WTC11 (cell line): Measurements from ENCODE around the gene LAPTM4A. TPM values are rescaled to one million over a fixed set of nuclear protein-coding genes. Genes with fewer than 3 reads are reported as not detected.

ENCODE experiments used
- ATAC-seq: fragments of 200-7000 bp; cut with Tn5 transposase; 2 replicates; pipeline ENCODE4 v1.10.0; 2021; ENCODE audit warnings: mild to moderate bottlenecking, moderate library complexity
- CTCF ChIA-PET: fragments of 300-600 bp; sonication (Branson Sonifier 250); formaldehyde crosslinking; loops from one replicate; lab custom pipeline; 2021; ENCODE audit warnings: antibody characterized with exemption; lab: Charles Lee
- POLR2A ChIA-PET: fragments of 350-600 bp; sonication (Branson Sonifier 250); formaldehyde crosslinking; loops from one replicate; lab custom pipeline; 2021; ENCODE audit warnings: antibody characterized with exemption; lab: Charles Lee
- DNase-seq: peaks from one replicate; pipeline ENCODE4 v3.0.0; 2021; ENCODE audit warnings: low spot score
- H3K27ac Mint-ChIP-seq: 2 replicates; pipeline ENCODE4 v1.8.0; 2021; ENCODE audit warnings: mixed read lengths
- H3K27me3 Mint-ChIP-seq: 2 replicates; pipeline ENCODE4 v1.8.0; 2021; ENCODE audit warnings: low read depth, mild to moderate bottlenecking, moderate library complexity, mixed read lengths
- H3K36me3 Mint-ChIP-seq: 2 replicates; pipeline ENCODE4 v1.8.0; 2021; ENCODE audit warnings: mixed read lengths
- H3K4me1 Mint-ChIP-seq: 2 replicates; pipeline ENCODE4 v1.8.0; 2022; ENCODE audit warnings: mixed read lengths
- H3K4me3 Mint-ChIP-seq: 2 replicates; pipeline ENCODE4 v1.8.0; 2021; ENCODE audit warnings: mild to moderate bottlenecking, moderate library complexity, mixed read lengths
- H3K9me3 Mint-ChIP-seq: 2 replicates; pipeline ENCODE4 v1.8.0; 2021; ENCODE audit warnings: mixed read lengths
- ESRRA ChIP-seq: sonication (generic); formaldehyde crosslinking; IDR thresholded peaks from 2 replicates; pipeline ENCODE4 v1.8.1; 2022; ENCODE audit warnings: mild to moderate bottlenecking, missing genetic modification reagents, borderline replicate concordance
- ETV6 ChIP-seq: sonication (generic); formaldehyde crosslinking; IDR thresholded peaks from 2 replicates; pipeline ENCODE4 v1.8.1; 2022; ENCODE audit warnings: mild to moderate bottlenecking, missing genetic modification reagents
- GABPB1 ChIP-seq: sonication (generic); formaldehyde crosslinking; IDR thresholded peaks from 2 replicates; pipeline ENCODE4 v1.8.1; 2023; ENCODE audit warnings: mild to moderate bottlenecking, missing genetic modification reagents
- GRHL2 ChIP-seq: fragments of 250-450 bp; sonication (Bioruptor Pico); IDR thresholded peaks from 2 replicates; pipeline ENCODE4 v1.8.0; 2022; ENCODE audit warnings: mild to moderate bottlenecking, moderate library complexity; ENCODE audit not compliant: insufficient replicate concordance, severe bottlenecking
- HMGA2 ChIP-seq: fragments of 250-450 bp; sonication (Bioruptor Pico); IDR thresholded peaks from 2 replicates; pipeline ENCODE4 v1.4.0; 2021; ENCODE audit warnings: mild to moderate bottlenecking, moderate library complexity
- NFATC4 ChIP-seq: fragments of 250-450 bp; sonication (Bioruptor Pico); IDR thresholded peaks from 2 replicates; pipeline ENCODE4 v1.9.0; 2021; ENCODE audit warnings: mild to moderate bottlenecking
- NR2C2 ChIP-seq: sonication (generic); formaldehyde crosslinking; IDR thresholded peaks from 2 replicates; pipeline ENCODE4 v1.8.0; 2022; ENCODE audit warnings: mild to moderate bottlenecking, missing genetic modification reagents
- NR3C1 ChIP-seq: sonication (generic); formaldehyde crosslinking; conservative IDR thresholded peaks from 2 replicates; pipeline ENCODE4 v1.8.1; 2023; ENCODE audit warnings: low read depth, mild to moderate bottlenecking, missing genetic modification reagents
- SOX15 ChIP-seq: fragments of 250-450 bp; sonication (Bioruptor Pico); IDR thresholded peaks from 2 replicates; pipeline ENCODE4 v1.9.0; 2021; ENCODE audit warnings: mild to moderate bottlenecking
- TCF7 ChIP-seq: sonication (generic); formaldehyde crosslinking; IDR thresholded peaks from 2 replicates; pipeline ENCODE4 v1.8.0; 2022; ENCODE audit warnings: mild to moderate bottlenecking, low read depth, missing genetic modification reagents, moderate library complexity
- TEAD4 ChIP-seq: sonication (generic); formaldehyde crosslinking; IDR thresholded peaks from 2 replicates; pipeline ENCODE4 v1.8.0; 2022; ENCODE audit warnings: mild to moderate bottlenecking, missing genetic modification reagents
- total RNA-seq: library from RNA; stranded (reverse); gene quantifications from 3 replicates; pipeline ENCODE4 v1.2.3, GENCODE V29; 2021
- TF ChIP-seq, protein P1 (sequence below): fragments of 200-600 bp; IDR thresholded peaks from 2 replicates; pipeline ENCODE4 v1.8.0; 2022; ENCODE audit warnings: antibody characterized with exemption
- TF ChIP-seq, protein P2 (sequence below): sonication (generic); formaldehyde crosslinking; IDR thresholded peaks from 2 replicates; pipeline ENCODE4 v1.8.1; 2023; ENCODE audit warnings: mild to moderate bottlenecking, missing genetic modification reagents, moderate library complexity
- TF ChIP-seq, protein P3 (sequence below): sonication (generic); formaldehyde crosslinking; IDR thresholded peaks from 2 replicates; pipeline ENCODE4 v1.8.1; 2023; ENCODE audit warnings: mild to moderate bottlenecking, missing genetic modification reagents
- TF ChIP-seq, protein P4 (sequence below): sonication (generic); formaldehyde crosslinking; IDR thresholded peaks from 2 replicates; pipeline ENCODE4 v1.8.0; 2023; ENCODE audit warnings: missing genetic modification reagents, mild to moderate bottlenecking, borderline replicate concordance

Gene LAPTM4A
- total RNA-seq, 1 experiment from 2014 or later = 163 TPM

DNA sequence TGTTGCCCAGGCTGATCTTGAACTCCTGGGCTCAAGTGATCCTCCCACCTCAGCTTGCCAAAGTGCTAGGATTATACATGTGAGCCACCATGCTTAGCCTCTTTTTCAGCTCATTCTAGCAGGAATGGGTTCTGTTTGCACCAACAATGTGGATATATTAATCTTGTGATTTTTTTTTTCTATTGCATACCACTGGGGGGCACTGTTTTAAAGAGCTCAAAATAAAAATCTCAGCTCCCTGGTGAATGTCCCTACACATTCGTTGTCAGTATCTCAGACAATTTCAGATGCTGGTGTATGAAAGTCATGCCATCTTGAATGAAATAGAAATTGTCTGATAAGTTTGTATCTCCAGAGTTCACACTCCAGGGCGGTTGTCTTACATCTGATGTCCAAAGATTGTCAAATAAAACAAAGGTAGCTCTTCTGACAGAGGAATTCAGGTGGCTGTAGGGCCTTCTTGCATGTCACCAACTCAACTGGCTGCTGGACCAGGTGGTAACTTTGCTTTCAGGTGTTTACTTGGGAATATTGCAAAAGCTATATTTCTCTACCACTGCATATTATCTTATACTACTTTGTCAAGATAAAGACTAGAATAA lies 35.8 kb downstream of the LAPTM4A start:
- peaks cover 12% of the 10 kb centered on the region for H3K36me3 Mint-ChIP-seq
- no peak overlapping the region for H3K27ac Mint-ChIP-seq
- peaks cover 38% of the 10 kb centered on the region for H3K27me3 Mint-ChIP-seq
- TF ChIP-seq GRHL2 (CRISPR knock-in tag) (no peak), NFATC4 (CRISPR knock-in tag) (no peak), NR2C2 (CRISPR knock-in tag) (no peak), SOX15 (CRISPR knock-in tag) (no peak)
- TF ChIP-seq, protein P1, sequence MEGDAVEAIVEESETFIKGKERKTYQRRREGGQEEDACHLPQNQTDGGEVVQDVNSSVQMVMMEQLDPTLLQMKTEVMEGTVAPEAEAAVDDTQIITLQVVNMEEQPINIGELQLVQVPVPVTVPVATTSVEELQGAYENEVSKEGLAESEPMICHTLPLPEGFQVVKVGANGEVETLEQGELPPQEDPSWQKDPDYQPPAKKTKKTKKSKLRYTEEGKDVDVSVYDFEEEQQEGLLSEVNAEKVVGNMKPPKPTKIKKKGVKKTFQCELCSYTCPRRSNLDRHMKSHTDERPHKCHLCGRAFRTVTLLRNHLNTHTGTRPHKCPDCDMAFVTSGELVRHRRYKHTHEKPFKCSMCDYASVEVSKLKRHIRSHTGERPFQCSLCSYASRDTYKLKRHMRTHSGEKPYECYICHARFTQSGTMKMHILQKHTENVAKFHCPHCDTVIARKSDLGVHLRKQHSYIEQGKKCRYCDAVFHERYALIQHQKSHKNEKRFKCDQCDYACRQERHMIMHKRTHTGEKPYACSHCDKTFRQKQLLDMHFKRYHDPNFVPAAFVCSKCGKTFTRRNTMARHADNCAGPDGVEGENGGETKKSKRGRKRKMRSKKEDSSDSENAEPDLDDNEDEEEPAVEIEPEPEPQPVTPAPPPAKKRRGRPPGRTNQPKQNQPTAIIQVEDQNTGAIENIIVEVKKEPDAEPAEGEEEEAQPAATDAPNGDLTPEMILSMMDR = peak; percentile 38
- TF ChIP-seq, protein P2, sequence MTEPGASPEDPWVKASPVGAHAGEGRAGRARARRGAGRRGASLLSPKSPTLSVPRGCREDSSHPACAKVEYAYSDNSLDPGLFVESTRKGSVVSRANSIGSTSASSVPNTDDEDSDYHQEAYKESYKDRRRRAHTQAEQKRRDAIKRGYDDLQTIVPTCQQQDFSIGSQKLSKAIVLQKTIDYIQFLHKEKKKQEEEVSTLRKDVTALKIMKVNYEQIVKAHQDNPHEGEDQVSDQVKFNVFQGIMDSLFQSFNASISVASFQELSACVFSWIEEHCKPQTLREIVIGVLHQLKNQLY (CRISPR knock-in tag) = no peak
- TF ChIP-seq, all 79 proteins: peak for 1
- Mint-ChIP-seq H3K9me3 (peaks cover 22% of the 10 kb centered on the region), H3K4me1 (peaks cover 15% of the 10 kb centered on the region), H3K4me3 (no peak overlapping the region)
- ATAC-seq = no peak
- no peak for DNase-seq
- ChIA-PET CTCF (interaction anchor here (0.5 to 3.7 kb wide), 60 partner anchors 8 to 387 kb away, joined by 3 to 62 read pairs (median 5); partner anchors contain the start of genes LAPTM4A, SDC1 and WDR35), POLR2A (interaction anchor here (1.2 kb wide), 1 partner anchor 36 kb away, joined by 8 read pairs; the partner anchor contains the start of gene LAPTM4A)

DNA sequence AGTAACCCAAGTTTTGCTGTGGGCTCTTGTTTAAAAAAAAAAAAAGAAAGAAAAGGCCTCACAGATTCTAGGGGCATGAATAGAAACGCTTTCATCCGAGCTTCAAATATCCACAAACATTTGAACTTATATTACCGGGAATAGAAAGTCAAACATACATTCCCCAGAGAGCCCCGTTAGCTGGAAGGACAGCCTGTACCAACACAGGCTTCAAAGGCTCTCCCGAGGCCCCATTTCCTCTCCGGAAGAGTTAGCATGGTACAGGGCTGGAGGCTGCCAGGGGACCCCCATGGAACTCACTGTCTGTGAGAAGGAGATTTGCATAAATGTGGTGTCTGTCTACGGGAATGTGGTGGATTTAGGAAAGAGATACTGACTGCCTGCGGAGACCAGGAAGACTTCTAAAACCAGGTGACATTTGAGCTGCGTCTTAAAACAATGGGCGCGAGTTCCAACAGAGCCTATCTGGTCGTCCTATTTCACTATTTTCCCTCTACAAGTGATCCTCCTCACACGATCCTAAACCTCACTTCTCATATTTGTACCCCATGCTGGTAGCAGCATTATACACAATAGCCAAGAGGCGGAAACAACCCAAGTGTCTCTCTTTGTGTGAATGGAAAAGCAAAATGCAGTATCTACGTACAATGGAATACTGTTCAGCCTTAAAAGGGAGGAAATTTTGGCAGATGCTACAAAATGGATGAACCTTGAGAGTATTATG lies 38.1 kb downstream of the LAPTM4A start:
- ATAC-seq = peak; percentile 38
- Mint-ChIP-seq H3K27me3 (peaks cover 42% of the 10 kb centered on the region), H3K9me3 (peaks cover 7% of the 10 kb centered on the region), H3K36me3 (peaks cover 3% of the 10 kb centered on the region; the same call in 1 of the 2 replicates), H3K27ac (no peak overlapping the region), H3K4me3 (peak overlapping the region; percentile 79), H3K4me1 (peaks cover 15% of the 10 kb centered on the region)
- TF ChIP-seq HMGA2 (CRISPR knock-in tag) = no peak
- CTCF ChIA-PET = interaction anchor here (0.7 to 2.8 kb wide), 7 partner anchors 13 to 221 kb away, joined by 3 to 11 read pairs (median 9); partner anchors contain the start of genes LAPTM4A and SDC1
- POLR2A ChIA-PET = interaction anchor here (0.6 to 2.3 kb wide), 5 partner anchors 23 to 324 kb away, joined by 3 to 9 read pairs (median 3); partner anchors contain the start of genes LAPTM4A and WDR35
- no peak for DNase-seq

DNA sequence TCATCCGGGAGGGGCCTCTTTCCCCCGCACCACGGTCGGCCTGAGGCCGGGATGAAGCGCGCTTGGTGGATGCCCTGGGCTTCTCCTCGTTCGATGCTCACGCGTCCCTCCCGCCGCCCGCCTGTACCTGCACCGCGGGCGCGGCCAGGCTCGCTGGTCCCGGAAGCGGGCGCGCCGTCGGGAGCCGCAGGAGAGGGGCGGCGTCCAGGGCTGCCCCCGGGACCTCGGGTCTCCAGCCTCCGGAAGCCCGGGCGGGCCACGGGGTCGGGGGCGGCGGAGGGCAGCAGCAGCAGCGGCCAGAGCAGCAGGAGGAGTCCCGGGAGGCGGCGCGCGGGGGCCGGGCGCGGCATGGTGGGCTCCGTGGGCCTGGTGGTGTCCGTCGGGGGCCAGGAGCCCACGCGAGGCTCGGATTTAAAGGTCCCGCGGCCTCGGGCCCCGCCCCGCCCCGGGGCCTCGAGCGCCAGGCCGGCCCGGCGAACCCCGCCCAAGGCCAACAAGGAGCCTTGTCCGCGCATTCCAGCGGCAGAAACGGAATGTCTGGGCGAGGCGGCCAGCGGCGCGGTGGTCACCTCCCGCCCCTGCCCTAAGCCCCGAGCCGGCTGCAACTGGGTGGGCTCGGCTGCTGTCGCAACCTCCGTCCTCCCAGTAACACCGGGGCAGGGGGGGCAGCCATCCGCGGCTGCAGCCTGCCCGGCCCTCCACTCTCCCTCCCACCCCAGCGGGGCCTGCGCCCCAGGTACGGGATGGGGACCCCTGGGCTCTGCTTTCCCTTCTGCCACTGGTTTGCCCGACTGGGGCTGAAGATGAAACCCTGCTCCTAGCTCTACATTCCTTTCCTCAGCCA lies 38.9 kb downstream of the LAPTM4A start, which contains the start of gene MATN3:
TSS of gene MATN3 (minus strand) at position 387 of the 844 bp plus-strand sequence. CDS start at position 350, 37 bp downstream.
- Mint-ChIP-seq H3K4me3 (peak within 1 kb of the TSS; percentile 79), H3K36me3 (peaks cover 3% of the 10 kb centered on the region; the same call in 1 of the 2 replicates), H3K4me1 (peaks cover 15% of the 10 kb centered on the region), H3K27ac (no peak within 1 kb of the TSS), H3K27me3 (peaks cover 42% of the 10 kb centered on the region), H3K9me3 (peaks cover 7% of the 10 kb centered on the region)
- POLR2A ChIA-PET = interaction anchor here (0.6 to 2.3 kb wide), 4 partner anchors 23 to 325 kb away, joined by 3 to 9 read pairs (median 4); partner anchors contain the start of genes LAPTM4A and WDR35
- CTCF ChIA-PET = interaction anchor here (0.6 to 2.8 kb wide), 9 partner anchors 13 to 221 kb away, joined by 3 to 11 read pairs (median 4); partner anchors contain the start of genes LAPTM4A, SDC1 and WDR35
- ATAC-seq = peak; percentile 75
- DNase-seq = peak; percentile 77
- TF ChIP-seq, protein P3, sequence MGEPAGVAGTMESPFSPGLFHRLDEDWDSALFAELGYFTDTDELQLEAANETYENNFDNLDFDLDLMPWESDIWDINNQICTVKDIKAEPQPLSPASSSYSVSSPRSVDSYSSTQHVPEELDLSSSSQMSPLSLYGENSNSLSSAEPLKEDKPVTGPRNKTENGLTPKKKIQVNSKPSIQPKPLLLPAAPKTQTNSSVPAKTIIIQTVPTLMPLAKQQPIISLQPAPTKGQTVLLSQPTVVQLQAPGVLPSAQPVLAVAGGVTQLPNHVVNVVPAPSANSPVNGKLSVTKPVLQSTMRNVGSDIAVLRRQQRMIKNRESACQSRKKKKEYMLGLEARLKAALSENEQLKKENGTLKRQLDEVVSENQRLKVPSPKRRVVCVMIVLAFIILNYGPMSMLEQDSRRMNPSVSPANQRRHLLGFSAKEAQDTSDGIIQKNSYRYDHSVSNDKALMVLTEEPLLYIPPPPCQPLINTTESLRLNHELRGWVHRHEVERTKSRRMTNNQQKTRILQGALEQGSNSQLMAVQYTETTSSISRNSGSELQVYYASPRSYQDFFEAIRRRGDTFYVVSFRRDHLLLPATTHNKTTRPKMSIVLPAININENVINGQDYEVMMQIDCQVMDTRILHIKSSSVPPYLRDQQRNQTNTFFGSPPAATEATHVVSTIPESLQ (CRISPR knock-in tag) = no peak
- TF ChIP-seq NR2C2 (CRISPR knock-in tag) (no peak), GABPB1 (CRISPR knock-in tag) (peak; percentile 36; the same call in 1 of the 2 replicates), ESRRA (CRISPR knock-in tag) (no peak), NR3C1 (no peak), TCF7 (no peak), ETV6 (CRISPR knock-in tag) (no peak; the same call in 1 of the 2 replicates), TEAD4 (0 out of 2 replicates have a peak, but pooled peaks have one; percentile 49)
- TF ChIP-seq, protein P1 = no peak
- TF ChIP-seq, protein P4, sequence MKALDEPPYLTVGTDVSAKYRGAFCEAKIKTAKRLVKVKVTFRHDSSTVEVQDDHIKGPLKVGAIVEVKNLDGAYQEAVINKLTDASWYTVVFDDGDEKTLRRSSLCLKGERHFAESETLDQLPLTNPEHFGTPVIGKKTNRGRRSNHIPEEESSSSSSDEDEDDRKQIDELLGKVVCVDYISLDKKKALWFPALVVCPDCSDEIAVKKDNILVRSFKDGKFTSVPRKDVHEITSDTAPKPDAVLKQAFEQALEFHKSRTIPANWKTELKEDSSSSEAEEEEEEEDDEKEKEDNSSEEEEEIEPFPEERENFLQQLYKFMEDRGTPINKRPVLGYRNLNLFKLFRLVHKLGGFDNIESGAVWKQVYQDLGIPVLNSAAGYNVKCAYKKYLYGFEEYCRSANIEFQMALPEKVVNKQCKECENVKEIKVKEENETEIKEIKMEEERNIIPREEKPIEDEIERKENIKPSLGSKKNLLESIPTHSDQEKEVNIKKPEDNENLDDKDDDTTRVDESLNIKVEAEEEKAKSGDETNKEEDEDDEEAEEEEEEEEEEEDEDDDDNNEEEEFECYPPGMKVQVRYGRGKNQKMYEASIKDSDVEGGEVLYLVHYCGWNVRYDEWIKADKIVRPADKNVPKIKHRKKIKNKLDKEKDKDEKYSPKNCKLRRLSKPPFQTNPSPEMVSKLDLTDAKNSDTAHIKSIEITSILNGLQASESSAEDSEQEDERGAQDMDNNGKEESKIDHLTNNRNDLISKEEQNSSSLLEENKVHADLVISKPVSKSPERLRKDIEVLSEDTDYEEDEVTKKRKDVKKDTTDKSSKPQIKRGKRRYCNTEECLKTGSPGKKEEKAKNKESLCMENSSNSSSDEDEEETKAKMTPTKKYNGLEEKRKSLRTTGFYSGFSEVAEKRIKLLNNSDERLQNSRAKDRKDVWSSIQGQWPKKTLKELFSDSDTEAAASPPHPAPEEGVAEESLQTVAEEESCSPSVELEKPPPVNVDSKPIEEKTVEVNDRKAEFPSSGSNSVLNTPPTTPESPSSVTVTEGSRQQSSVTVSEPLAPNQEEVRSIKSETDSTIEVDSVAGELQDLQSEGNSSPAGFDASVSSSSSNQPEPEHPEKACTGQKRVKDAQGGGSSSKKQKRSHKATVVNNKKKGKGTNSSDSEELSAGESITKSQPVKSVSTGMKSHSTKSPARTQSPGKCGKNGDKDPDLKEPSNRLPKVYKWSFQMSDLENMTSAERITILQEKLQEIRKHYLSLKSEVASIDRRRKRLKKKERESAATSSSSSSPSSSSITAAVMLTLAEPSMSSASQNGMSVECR (CRISPR knock-in tag) = 0 out of 2 replicates have a peak, but pooled peaks have one; percentile 31
